ENCODE data around the gene IQGAP1. TPM values are rescaled to one million over a fixed set of nuclear protein-coding genes. Genes with fewer than 3 reads are reported as not detected.

The IQGAP1 gene
- total RNA-seq, 1 experiment from 2014 or later: 113 TPM

DNA sequence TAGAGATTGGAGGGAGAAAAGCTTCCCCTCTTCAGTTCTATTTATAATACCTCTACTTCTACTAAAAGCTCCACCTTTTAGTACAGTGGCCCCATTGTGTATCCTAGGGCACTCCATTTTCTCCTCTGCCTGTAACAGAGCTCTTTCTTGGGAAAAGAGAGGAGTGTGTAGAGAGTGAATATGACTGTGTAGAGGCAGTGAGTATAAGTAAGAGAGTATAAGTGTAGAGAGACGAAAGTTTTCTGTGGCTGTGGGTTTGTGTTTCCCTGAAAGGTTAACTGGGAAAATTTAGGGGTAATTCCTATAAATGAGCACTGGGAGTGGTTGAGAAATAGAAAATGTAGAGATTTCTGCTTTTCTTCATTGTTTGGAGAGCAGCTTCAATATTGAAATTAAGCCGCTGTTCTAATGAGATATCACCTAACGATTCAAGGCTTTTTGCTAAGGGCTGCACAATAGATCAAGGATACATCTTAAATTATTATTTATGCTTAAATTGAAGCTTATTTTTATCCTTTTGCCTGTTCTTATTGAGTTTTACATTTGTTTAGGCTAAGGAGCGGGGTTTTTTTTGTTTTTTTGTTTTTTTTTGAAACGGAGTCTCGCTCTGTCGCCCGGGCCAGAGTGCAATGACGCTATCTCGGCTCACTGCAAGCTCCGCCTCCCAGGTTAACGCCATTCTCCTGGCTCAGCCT is 6.9 kb downstream of the IQGAP1 start:
- ChIA-PET CTCF (no interaction called here), POLR2A (no interaction called here), RAD21 (ENCODE audit: low non-redundant PET in 1 of 2, low total read pairs in 2 of 2, uncharacterized antibody in 2 of 2, unreplicated experiment in 2 of 2) (no interaction called here)
- H3K79me2 ChIP-seq (ENCODE audit: insufficient read depth, low read length): peaks cover 87% of the 10 kb centered on the region
- no peaks in the 10 kb centered on the region for H3K27me3 ChIP-seq (ENCODE audit: insufficient read depth, low read length)
- no peak for DNase-seq (ENCODE audit: low read depth, low spot score)
- ATAC-seq: no peak
- intact Hi-C loops (cut with micrococcal nuclease): no loop called here
- H3K4me2 ChIP-seq (ENCODE audit: low read length): no peak overlapping the region
- no peak overlapping the region for H3K27ac ChIP-seq (ENCODE audit: low read depth, low read length)
- H3K9ac ChIP-seq (ENCODE audit: low read length): no peak overlapping the region
- no peak overlapping the region for H2AFZ ChIP-seq (ENCODE audit: low read depth, low read length, poor library complexity, severe bottlenecking)
- BruUV-seq (replicated peaks): no TSS peak
- H3K4me1 ChIP-seq (ENCODE audit: control insufficient read depth in 1 of 2, insufficient read depth in 2 of 2, low read length in 2 of 2): peaks cover 18 to 23% of the 10 kb centered on the region in 2 experiments
- H3K9me3 ChIP-seq (ENCODE audit: control insufficient read depth in 1 of 2, insufficient read depth in 1 of 2, low read depth in 1 of 2, low read length in 2 of 2): no peaks in the 10 kb centered on the region
- no peak for TF ChIP-seq EGR1 (IDR thresholded peaks at IDR 0.05; ENCODE audit: low read depth)
- TF ChIP-seq YY1 (IDR thresholded peaks at IDR 0.05; ENCODE audit: extremely low read depth, insufficient replicate concordance, low read depth, low read length): no peak
- no peak for TF ChIP-seq SRF (IDR thresholded peaks at IDR 0.05; ENCODE audit: low read depth)
- TF ChIP-seq CEBPB (IDR thresholded peaks at IDR 0.05; ENCODE audit: low read depth): no peak
- no peak for TF ChIP-seq SIN3A (IDR thresholded peaks at IDR 0.05; ENCODE audit: low read depth)
- no peak for TF ChIP-seq ZNF274 (IDR thresholded peaks at IDR 0.05; ENCODE audit: low read depth, low read length)
- TF ChIP-seq, protein P1, sequence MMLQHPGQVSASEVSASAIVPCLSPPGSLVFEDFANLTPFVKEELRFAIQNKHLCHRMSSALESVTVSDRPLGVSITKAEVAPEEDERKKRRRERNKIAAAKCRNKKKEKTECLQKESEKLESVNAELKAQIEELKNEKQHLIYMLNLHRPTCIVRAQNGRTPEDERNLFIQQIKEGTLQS (IDR thresholded peaks at IDR 0.05): no peak
- TF ChIP-seq ELF1 (IDR thresholded peaks at IDR 0.05; ENCODE audit: borderline replicate concordance, low read depth): no peak
- TF ChIP-seq, protein P2, sequence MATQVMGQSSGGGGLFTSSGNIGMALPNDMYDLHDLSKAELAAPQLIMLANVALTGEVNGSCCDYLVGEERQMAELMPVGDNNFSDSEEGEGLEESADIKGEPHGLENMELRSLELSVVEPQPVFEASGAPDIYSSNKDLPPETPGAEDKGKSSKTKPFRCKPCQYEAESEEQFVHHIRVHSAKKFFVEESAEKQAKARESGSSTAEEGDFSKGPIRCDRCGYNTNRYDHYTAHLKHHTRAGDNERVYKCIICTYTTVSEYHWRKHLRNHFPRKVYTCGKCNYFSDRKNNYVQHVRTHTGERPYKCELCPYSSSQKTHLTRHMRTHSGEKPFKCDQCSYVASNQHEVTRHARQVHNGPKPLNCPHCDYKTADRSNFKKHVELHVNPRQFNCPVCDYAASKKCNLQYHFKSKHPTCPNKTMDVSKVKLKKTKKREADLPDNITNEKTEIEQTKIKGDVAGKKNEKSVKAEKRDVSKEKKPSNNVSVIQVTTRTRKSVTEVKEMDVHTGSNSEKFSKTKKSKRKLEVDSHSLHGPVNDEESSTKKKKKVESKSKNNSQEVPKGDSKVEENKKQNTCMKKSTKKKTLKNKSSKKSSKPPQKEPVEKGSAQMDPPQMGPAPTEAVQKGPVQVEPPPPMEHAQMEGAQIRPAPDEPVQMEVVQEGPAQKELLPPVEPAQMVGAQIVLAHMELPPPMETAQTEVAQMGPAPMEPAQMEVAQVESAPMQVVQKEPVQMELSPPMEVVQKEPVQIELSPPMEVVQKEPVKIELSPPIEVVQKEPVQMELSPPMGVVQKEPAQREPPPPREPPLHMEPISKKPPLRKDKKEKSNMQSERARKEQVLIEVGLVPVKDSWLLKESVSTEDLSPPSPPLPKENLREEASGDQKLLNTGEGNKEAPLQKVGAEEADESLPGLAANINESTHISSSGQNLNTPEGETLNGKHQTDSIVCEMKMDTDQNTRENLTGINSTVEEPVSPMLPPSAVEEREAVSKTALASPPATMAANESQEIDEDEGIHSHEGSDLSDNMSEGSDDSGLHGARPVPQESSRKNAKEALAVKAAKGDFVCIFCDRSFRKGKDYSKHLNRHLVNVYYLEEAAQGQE (IDR thresholded peaks at IDR 0.05; ENCODE audit: low read depth): no peak
- no peak for TF ChIP-seq RAD21 (IDR thresholded peaks at IDR 0.05; ENCODE audit: low read depth)
- TF ChIP-seq EZH2phosphoT487 (IDR thresholded peaks at IDR 0.05; ENCODE audit: borderline replicate concordance): no peak
- TF ChIP-seq POLR2AphosphoS5 (IDR thresholded peaks at IDR 0.05; ENCODE audit: low read depth, low read length): no peak
- TF ChIP-seq CBX3 (IDR thresholded peaks at IDR 0.05; ENCODE audit: low read depth): no peak
- TF ChIP-seq, protein P3, sequence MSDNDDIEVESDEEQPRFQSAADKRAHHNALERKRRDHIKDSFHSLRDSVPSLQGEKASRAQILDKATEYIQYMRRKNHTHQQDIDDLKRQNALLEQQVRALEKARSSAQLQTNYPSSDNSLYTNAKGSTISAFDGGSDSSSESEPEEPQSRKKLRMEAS (IDR thresholded peaks at IDR 0.05): no peak
- no peak for TF ChIP-seq TCF7L2 (IDR thresholded peaks at IDR 0.05; ENCODE audit: borderline replicate concordance, extremely low read depth, insufficient read depth, insufficient read length)
- TF ChIP-seq ZFX (IDR thresholded peaks at IDR 0.05): no peak
- TF ChIP-seq, protein P4, sequence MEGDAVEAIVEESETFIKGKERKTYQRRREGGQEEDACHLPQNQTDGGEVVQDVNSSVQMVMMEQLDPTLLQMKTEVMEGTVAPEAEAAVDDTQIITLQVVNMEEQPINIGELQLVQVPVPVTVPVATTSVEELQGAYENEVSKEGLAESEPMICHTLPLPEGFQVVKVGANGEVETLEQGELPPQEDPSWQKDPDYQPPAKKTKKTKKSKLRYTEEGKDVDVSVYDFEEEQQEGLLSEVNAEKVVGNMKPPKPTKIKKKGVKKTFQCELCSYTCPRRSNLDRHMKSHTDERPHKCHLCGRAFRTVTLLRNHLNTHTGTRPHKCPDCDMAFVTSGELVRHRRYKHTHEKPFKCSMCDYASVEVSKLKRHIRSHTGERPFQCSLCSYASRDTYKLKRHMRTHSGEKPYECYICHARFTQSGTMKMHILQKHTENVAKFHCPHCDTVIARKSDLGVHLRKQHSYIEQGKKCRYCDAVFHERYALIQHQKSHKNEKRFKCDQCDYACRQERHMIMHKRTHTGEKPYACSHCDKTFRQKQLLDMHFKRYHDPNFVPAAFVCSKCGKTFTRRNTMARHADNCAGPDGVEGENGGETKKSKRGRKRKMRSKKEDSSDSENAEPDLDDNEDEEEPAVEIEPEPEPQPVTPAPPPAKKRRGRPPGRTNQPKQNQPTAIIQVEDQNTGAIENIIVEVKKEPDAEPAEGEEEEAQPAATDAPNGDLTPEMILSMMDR (IDR thresholded peaks at IDR 0.05 in 2 of 3, conservative IDR thresholded peaks at IDR 0.05 in 1 of 3; ENCODE audit: borderline replicate concordance in 1 of 3, insufficient read depth in 1 of 3, low read depth in 2 of 3, low read length in 2 of 3): no peak
- no peaks in the 10 kb centered on the region for H3K9me2 ChIP-seq (ENCODE audit: insufficient read depth)
- H3K36me3 ChIP-seq (ENCODE audit: control insufficient read depth in 1 of 2, insufficient read depth in 2 of 2, low read length in 2 of 2): peaks cover 2 to 18% of the 10 kb centered on the region in 2 experiments; a peak in 3 of 4 replicates
- no peaks in the 10 kb centered on the region for H4K20me1 ChIP-seq (ENCODE audit: insufficient read depth)
- H3K4me3 ChIP-seq (replicated peaks in 1 of 2; ENCODE audit: low read depth in 1 of 2, low read length in 2 of 2): no peak overlapping the region
